GM12801 (cell line): ENCODE results near the gene PALMD.

Source experiments
- TF ChIP-seq, protein P1 (sequence below): IDR thresholded peaks from one replicate; pipeline ENCODE4 v1.5.1; 2011; ENCODE audit warnings: control low read depth; ENCODE audit not compliant: insufficient read length; ENCODE audit errors: extremely low read depth

PALMD gene

DNA sequence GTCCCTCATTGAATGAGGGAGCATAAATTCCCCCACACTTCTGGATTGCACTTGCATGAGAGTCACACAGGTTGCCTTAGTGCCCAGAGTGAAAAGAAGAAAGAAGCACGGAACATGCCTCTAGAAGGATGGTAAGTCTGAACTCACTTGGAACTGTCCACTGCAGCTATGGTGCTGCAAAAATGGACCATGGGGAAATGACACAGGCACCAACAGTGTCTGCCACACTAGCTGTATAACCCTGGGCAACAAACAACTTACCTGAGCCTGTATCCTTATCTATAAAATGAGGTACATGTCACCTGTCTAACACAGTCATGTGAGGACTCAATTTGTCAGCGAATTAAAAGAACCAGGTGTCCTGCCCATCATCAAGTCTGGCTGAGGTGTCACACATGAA lies 50.7 kb downstream of the PALMD start:
- TF ChIP-seq, protein P1, sequence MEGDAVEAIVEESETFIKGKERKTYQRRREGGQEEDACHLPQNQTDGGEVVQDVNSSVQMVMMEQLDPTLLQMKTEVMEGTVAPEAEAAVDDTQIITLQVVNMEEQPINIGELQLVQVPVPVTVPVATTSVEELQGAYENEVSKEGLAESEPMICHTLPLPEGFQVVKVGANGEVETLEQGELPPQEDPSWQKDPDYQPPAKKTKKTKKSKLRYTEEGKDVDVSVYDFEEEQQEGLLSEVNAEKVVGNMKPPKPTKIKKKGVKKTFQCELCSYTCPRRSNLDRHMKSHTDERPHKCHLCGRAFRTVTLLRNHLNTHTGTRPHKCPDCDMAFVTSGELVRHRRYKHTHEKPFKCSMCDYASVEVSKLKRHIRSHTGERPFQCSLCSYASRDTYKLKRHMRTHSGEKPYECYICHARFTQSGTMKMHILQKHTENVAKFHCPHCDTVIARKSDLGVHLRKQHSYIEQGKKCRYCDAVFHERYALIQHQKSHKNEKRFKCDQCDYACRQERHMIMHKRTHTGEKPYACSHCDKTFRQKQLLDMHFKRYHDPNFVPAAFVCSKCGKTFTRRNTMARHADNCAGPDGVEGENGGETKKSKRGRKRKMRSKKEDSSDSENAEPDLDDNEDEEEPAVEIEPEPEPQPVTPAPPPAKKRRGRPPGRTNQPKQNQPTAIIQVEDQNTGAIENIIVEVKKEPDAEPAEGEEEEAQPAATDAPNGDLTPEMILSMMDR, result no peak

DNA sequence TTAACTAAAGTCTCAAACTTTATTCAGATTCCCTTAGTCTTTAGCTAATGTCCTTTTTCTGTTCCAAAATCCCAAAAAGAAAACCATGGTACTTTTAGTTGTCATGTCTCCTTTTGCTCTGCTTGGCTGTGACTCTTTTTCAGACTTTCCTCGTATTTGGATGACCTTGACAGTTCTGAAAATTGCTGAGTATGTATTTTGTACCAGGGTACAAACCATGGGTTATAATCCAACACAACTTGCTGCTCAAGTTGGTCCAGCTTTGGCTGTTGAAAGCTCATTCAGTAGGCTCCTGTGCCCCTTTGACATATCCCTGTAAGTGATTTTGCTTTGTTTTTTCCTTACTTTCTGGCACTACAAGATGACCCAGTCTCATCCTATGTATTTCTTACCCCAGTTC lies 51.7 kb downstream of the PALMD start:
- TF ChIP-seq, protein P1, result no peak

DNA sequence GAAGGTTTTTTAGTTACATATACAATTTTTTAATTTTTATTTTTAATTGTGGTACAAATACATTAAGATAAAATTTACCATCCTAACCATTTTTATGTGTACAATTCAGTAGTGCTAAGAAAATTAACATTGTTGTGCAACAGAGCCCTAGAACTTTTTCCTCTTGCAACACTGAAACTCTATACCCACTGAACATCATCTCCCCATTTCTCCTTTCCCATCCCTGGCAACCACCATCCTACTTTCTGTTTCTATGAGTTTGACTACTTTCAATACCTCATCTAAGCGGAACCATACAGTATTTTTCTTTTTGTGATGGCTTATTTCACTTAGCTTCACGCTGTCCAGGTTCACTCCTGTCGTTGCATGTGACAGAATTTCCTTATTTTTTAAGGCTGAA lies 54.1 kb downstream of the PALMD start:
- TF ChIP-seq, protein P1, result no peak

DNA sequence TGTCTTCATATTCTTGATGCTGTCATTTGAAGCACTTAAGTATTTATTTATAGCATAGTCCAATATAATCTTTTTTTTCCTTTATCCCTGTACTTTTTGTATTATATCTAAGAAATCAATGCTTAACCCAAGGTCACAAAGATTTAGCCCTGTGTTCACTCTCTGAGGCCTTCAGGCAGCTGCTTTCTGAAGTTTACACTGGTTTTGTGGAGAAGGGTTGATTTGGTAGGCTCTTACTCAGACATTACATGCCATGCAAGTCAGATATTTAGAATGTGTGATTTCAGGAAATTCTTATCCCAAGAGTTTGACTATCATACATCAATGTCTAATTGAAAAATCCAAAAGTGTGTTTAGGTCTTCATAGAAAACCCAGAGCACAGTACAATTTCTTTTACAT lies 56.3 kb downstream of the PALMD start:
- TF ChIP-seq, protein P1, result no peak

DNA sequence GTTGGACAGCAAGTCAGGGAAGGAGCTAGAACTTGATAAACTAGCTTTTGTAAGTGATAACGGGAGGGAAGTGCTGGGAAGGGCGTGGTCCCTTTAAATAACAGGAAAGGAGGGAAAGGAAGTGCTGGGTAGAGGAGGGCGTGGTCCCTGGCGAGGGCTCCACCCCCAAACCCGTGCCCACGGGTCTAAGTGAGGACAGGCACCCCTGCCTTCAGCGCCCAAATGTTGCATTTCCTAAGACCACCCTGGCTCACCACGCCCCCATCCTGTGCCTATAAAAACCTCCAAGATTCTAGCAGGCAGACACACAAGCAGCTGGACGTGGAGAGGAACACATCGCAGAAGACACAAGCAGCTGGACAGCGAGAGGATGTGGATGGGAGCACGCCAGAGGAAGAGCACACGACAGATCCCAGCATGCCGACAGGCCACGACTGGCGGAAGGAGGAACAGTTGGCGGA lies 58.5 kb downstream of the PALMD start:
- TF ChIP-seq, protein P1, result no peak

- TF ChIP-seq, protein P1, result no peak
Observed at GRCh38 chr1:99705385-99705784, 59.5 kb downstream of the PALMD start.

- TF ChIP-seq, protein P1, result peak; percentile 17
Observed at GRCh38 chr1:99707535-99708142, 61.7 kb downstream of the PALMD start.

DNA sequence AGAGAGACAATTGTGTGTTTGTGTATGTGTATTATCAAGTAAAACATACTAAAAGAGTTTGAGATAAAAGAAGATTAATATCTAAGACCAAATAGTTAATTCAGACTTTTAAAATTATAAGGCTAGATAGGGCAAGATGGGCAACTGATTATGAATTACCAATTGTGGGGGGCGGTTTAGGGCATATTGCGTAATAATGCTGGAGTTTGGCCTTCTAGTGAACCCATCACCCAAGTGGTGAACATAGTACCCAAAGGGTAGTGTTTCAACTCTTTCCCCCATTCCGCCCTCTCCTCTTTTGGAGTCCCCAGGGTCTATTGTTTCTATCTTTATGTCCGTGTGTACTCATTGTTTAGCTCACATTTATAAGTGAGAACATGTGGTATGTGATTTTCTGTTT lies 65.1 kb downstream of the PALMD start:
- TF ChIP-seq, protein P1, result no peak
